Astrocyte (in vitro differentiated cells and primary cell): ENCODE results near the gene FBN2.

Source experiments
- EZH2 ChIP-seq: IDR thresholded peaks from 2 replicates; pipeline ENCODE4 v1.6.1; 2012; ENCODE audit warnings: mild to moderate bottlenecking, low read length, inconsistent platforms; ENCODE audit not compliant: insufficient read depth
- TF ChIP-seq, protein P1 (sequence below): IDR thresholded peaks from 2 replicates; pipeline ENCODE4 v1.5.1; 2011; ENCODE audit warnings: low read depth, mild to moderate bottlenecking, inconsistent platforms, low read length, moderate library complexity; ENCODE audit not compliant: insufficient read depth

DNA sequence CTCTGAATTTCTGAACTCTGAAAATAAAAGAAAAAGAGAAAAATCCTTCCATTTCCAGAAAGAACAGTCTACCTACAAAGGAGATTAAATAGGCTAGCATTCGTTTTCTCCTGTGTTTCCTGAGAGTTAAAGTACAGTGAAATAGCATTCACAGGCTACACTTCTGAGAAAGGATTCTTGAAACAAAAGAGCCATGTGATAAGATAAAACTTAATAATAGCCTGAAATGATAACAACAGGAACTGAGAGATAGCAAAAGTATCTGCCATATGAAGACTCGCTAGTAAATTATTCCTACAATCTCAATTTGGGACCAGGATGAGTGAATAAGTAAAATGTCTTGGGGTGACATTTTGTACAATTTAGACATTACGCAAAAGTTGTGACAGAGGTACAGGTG, 62.4 kb downstream of the FBN2 start:
- TF ChIP-seq, protein P1, sequence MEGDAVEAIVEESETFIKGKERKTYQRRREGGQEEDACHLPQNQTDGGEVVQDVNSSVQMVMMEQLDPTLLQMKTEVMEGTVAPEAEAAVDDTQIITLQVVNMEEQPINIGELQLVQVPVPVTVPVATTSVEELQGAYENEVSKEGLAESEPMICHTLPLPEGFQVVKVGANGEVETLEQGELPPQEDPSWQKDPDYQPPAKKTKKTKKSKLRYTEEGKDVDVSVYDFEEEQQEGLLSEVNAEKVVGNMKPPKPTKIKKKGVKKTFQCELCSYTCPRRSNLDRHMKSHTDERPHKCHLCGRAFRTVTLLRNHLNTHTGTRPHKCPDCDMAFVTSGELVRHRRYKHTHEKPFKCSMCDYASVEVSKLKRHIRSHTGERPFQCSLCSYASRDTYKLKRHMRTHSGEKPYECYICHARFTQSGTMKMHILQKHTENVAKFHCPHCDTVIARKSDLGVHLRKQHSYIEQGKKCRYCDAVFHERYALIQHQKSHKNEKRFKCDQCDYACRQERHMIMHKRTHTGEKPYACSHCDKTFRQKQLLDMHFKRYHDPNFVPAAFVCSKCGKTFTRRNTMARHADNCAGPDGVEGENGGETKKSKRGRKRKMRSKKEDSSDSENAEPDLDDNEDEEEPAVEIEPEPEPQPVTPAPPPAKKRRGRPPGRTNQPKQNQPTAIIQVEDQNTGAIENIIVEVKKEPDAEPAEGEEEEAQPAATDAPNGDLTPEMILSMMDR = no peak
- no peak for TF ChIP-seq EZH2
